Measurements from ENCODE around the gene DNAJA2.
"Not testable (repeated sequence)": the region's sequence is repeated elsewhere in the genome, so short reads cannot be mapped to it uniquely, and the experiment has no call there.

Gene DNAJA2

GRCh38 chr16:46974352-46974751 is 878 bp upstream of the DNAJA2 start:
- no peak for DNase-seq

GRCh38 chr16:46973996-46974324 is 486 bp upstream of the DNAJA2 start:
- no peak for DNase-seq

- DNase-seq, result no peak
Observed at GRCh38 chr16:46972429-46973206, 856 bp downstream of the DNAJA2 start.

GRCh38 chr16:46971271-46971670 is 2.2 kb downstream of the DNAJA2 start:
- DNase-seq, result no peak

- no peak for DNase-seq
Observed at GRCh38 chr16:46970089-46970488, 3.4 kb downstream of the DNAJA2 start.

- no peak for DNase-seq
Observed at GRCh38 chr16:46968063-46968435, 5.4 kb downstream of the DNAJA2 start.

- DNase-seq, result no peak
Observed at GRCh38 chr16:46962629-46963028, 10.8 kb downstream of the DNAJA2 start.

GRCh38 chr16:46961373-46962353 is 11.8 kb downstream of the DNAJA2 start:
- DNase-seq, result no peak

- no peak for DNase-seq
Observed at GRCh38 chr16:46954562-46954961, 18.9 kb downstream of the DNAJA2 start.

GRCh38 chr16:46950009-46950408 is 23.5 kb downstream of the DNAJA2 start:
- no peak for DNase-seq

- DNase-seq, result no peak
Observed at GRCh38 chr16:46949241-46949892, 24.1 kb downstream of the DNAJA2 start.

- DNase-seq, result no peak
Observed at GRCh38 chr16:46948548-46949166, 24.8 kb downstream of the DNAJA2 start.

- DNase-seq, result no peak
Observed at GRCh38 chr16:46947900-46948547, 25.4 kb downstream of the DNAJA2 start.

GRCh38 chr16:46944713-46945112 is 28.8 kb downstream of the DNAJA2 start:
- not testable (repeated sequence) for DNase-seq

- no peak for DNase-seq
Observed at GRCh38 chr16:46937536-46937935, 35.9 kb downstream of the DNAJA2 start.

- no peak for DNase-seq
Observed at GRCh38 chr16:46932802-46933201, 40.7 kb downstream of the DNAJA2 start.

- DNase-seq, result no peak
Observed at GRCh38 chr16:46930861-46931260, 42.6 kb downstream of the DNAJA2 start.

- DNase-seq, result peak; percentile 13
Observed at GRCh38 chr16:46929378-46930332, 43.8 kb downstream of the DNAJA2 start.

GRCh38 chr16:46928811-46929210 is 44.7 kb downstream of the DNAJA2 start:
- no peak for DNase-seq

- DNase-seq, result no peak
Observed at GRCh38 chr16:46927273-46927672, 46.2 kb downstream of the DNAJA2 start.
